K562 (cell line): Measurements from ENCODE around the gene WDCP. TPM values are rescaled to one million over a fixed set of nuclear protein-coding genes. Genes with fewer than 3 reads are reported as not detected.
A peak's percentile ranks its signal among the peaks of the same experiment; 100 is the strongest.

Experiments used
- ATAC-seq: fragments of 200-7000 bp; cut with Tn5 transposase; 3 replicates; pipeline ENCODE4 v1.9.1; 2020; ENCODE audit warnings: moderate library complexity
- BruUV-seq: library from RNA; stranded (reverse); fragments of 400-500 nt; replicated peaks from 2 replicates; lab custom pipeline; 2021; lab: Mats Ljungman, UMichigan
- CTCF ChIA-PET: fragments of 300-600 bp; formaldehyde crosslinking; extraction: SDS; loops from one replicate; lab custom pipeline; 2021; ENCODE audit warnings: low intra/inter-chr PET ratio; lab: Yijun Ruan, JAX
- POLR2A ChIA-PET: fragments of 300-600, 350-650 bp; sonication (Branson Sonifier 250); formaldehyde crosslinking; extraction: SDS; loops from one replicate; lab custom pipeline; 2021; ENCODE audit warnings: antibody characterized with exemption, inconsistent platforms; lab: Yijun Ruan, JAX
- DNase-seq, 4 experiments: peaks; one replicate each; pipeline versions ENCODE4 v3.0.0 to v3.0.0-alpha.2; 2011 to 2018; ENCODE audit warnings: low spot score in 3 of 4, mixed read lengths in 3 of 4; ENCODE audit errors: extremely low read depth in 1 of 4
- FAIRE-seq: peaks from 2 replicates; lab custom pipeline; 2011; peaks lifted over from hg19 to GRCh38; lab: Jason Lieb, UNC
- H2AFZ ChIP-seq: 2 replicates; pipeline ENCODE4 v1.6.0; 2011; ENCODE audit warnings: low read depth, low read length, control low read depth, inconsistent platforms
- H3K27ac ChIP-seq: fragments of 200-600 bp; 3 replicates; pipeline ENCODE4 v1.8.0; 2011; ENCODE audit warnings: low read depth, mild to moderate bottlenecking, control low read depth, inconsistent platforms, low read length, moderate library complexity, mixed read lengths; ENCODE audit errors: extremely low read depth
- H3K27me3 ChIP-seq, 2 experiments: fragments of 300-600 bp in 1 of 2; 2 replicates in 1 of 2; 3 replicates in 1 of 2; pipeline versions ENCODE4 v1.6.0 to v1.8.0; 2011; ENCODE audit warnings: inconsistent platforms in 2 of 2, low read length in 2 of 2, mild to moderate bottlenecking in 1 of 2, mixed read lengths in 1 of 2, moderate library complexity in 1 of 2; ENCODE audit not compliant: control insufficient read depth in 2 of 2, insufficient read depth in 2 of 2
- H3K36me3 ChIP-seq: fragments of 300-600 bp; 3 replicates; pipeline ENCODE4 v1.8.0; 2011; ENCODE audit warnings: mild to moderate bottlenecking, low read length, inconsistent platforms; ENCODE audit not compliant: control insufficient read depth, insufficient read depth
- H3K4me1 ChIP-seq, 2 experiments: fragments of 200-600 bp in 1 of 2; replicated peaks in 1 of 2; 2 replicates in 1 of 2; 3 replicates in 1 of 2; pipeline versions ENCODE4 v1.5.1 to v1.8.0; 2011; ENCODE audit warnings: inconsistent platforms in 2 of 2, low read length in 2 of 2, mild to moderate bottlenecking in 1 of 2, mixed read lengths in 1 of 2, moderate library complexity in 1 of 2; ENCODE audit not compliant: control insufficient read depth in 2 of 2, insufficient read depth in 2 of 2
- H3K4me2 ChIP-seq: 2 replicates; pipeline ENCODE4 v1.6.1; 2011; ENCODE audit warnings: low read length, control low read depth, inconsistent platforms, mixed read lengths; ENCODE audit not compliant: insufficient read depth
- H3K4me3 ChIP-seq: fragments of 200-600 bp; sonication (generic), shearing (Covaris generic); 2 replicates; pipeline ENCODE4 v1.5.1; 2016; ENCODE audit warnings: control low read depth, inconsistent platforms
- H3K79me2 ChIP-seq: fragments of 200-600 bp; 3 replicates; pipeline ENCODE4 v1.8.0; 2011; ENCODE audit warnings: low read length, inconsistent platforms; ENCODE audit not compliant: control insufficient read depth, insufficient read depth
- H3K9ac ChIP-seq, 2 experiments: 2 replicates each; pipeline versions ENCODE4 v1.6.0 to v1.6.1; 2011; ENCODE audit warnings: low read depth in 2 of 2, low read length in 2 of 2, control low read depth in 1 of 2, inconsistent platforms in 1 of 2, mild to moderate bottlenecking in 1 of 2, mixed read lengths in 1 of 2; ENCODE audit not compliant: insufficient read depth in 1 of 2
- H3K9me1 ChIP-seq: one replicate; pipeline ENCODE4 v1.6.0; 2011; ENCODE audit warnings: inconsistent platforms, mild to moderate bottlenecking, low read length, moderate library complexity; ENCODE audit not compliant: control insufficient read depth, insufficient read depth
- H3K9me3 ChIP-seq: replicated peaks from 2 replicates; pipeline ENCODE4 v1.5.1; 2011; ENCODE audit warnings: low read depth, low read length, inconsistent platforms; ENCODE audit not compliant: control insufficient read depth, insufficient read depth
- H4K20me1 ChIP-seq: replicated peaks from 2 replicates; pipeline ENCODE4 v1.6.1; 2011; ENCODE audit warnings: low read length, inconsistent platforms, mixed read lengths; ENCODE audit not compliant: control insufficient read depth, insufficient read depth
- CBFA2T3 ChIP-seq: fragments of 450-650 bp; IDR thresholded peaks from 2 replicates; pipeline ENCODE4 v1.6.1; 2017
- CBX3 ChIP-seq, 2 experiments: IDR thresholded peaks; 1 replicate in 1 of 2; 2 replicates in 1 of 2; pipeline ENCODE4 v1.6.1; 2012; ENCODE audit warnings: inconsistent platforms in 2 of 2, low read length in 2 of 2, borderline replicate concordance in 1 of 2, control low read depth in 1 of 2
- POLR2G ChIP-seq: fragments of 200-400 bp; formaldehyde crosslinking; IDR thresholded peaks from 2 replicates; pipeline ENCODE4 v1.6.1; 2017; ENCODE audit warnings: low read depth, mild to moderate bottlenecking, antibody characterized with exemption, low read length, moderate library complexity
- ZNF224 ChIP-seq: sonication (generic); formaldehyde crosslinking; IDR thresholded peaks from 2 replicates; pipeline ENCODE4 v1.8.0; 2022; ENCODE audit warnings: mild to moderate bottlenecking, missing genetic modification reagents
- WGBS: fragments of 100-300 bp; shearing (Covaris generic); methylation state at CpG from one replicate; pipeline ENCODE4 v1.1.6; 2016; ENCODE audit warnings: low coverage, mixed read lengths; ENCODE audit not compliant: insufficient coverage; ENCODE audit errors: missing lambda C conversion rate; 5-methylcytosine and 5-hydroxymethylcytosine counted together
- in situ Hi-C: fragments of 300-500 bp; cut with MboI; formaldehyde crosslinking; loops from 4 replicates; pipeline ENCODE4 v1.15.0; 2018; ENCODE audit warnings: inconsistent platforms, mixed read lengths
- intact Hi-C: fragments of 100-400 bp; cut with micrococcal nuclease; formaldehyde crosslinking; loops from 2 replicates; pipeline ENCODE4 v1.14.2; 2022
- polyA plus RNA-seq, 8 experiments: library from polyadenylated mRNA; depleted of rRNA in 4 of 8; stranded (reverse) in 5 of 8; unstranded in 3 of 8; fragments of >200 nt; fragmentation: Nextera tagmentation in 2 of 8; fragmentation: Illumina TruSeq in 1 of 8; extraction: Ambion mirVana in 2 of 8; extraction: Trizol in 1 of 8; gene quantifications; 2 replicates each; pipeline versions ENCODE4 v1.2.1 to v1.2.3, GENCODE V29; 2011 to 2014; ENCODE audit warnings: inconsistent platforms in 1 of 8, missing spikeins in 1 of 8
- total RNA-seq, 7 experiments: library from RNA; depleted of rRNA in 6 of 7; stranded (reverse); fragments of >200 nt in 6 of 7; fragmentation: Illumina TruSeq in 2 of 7; extraction: Trizol in 2 of 7; gene quantifications; 2 replicates each; pipeline versions ENCODE4 v1.2.1 to v1.2.3, GENCODE V29; 2011 to 2021; ENCODE audit warnings: low replicate concordance in 1 of 7

Gene WDCP
- total and polyA plus RNA-seq, 9 of the 15 experiments (the other 6 are each of a cell fraction or from before 2014, with no cell fraction given): 10.1 to 41.4 (median 21.8) TPM

GRCh38 chr2:24024996-24025663, 22.1 kb downstream of the WDCP start:
- no peak for DNase-seq
- H3K27ac ChIP-seq: no peak overlapping the region
- 79% methylated on average over 16 of the region's 17 CpGs for WGBS
- no peak for FAIRE-seq
- ChIA-PET POLR2A (interaction anchor here (0.6 to 1.2 kb wide), 4 partner anchors 11 to 136 kb away, joined by 3 to 4 read pairs (median 3); no protein-coding TSS in a partner anchor), CTCF (no interaction called here)
- H3K4me1 ChIP-seq: peaks cover 0 to 21% of the 10 kb centered on the region in 2 experiments; a peak in 3 of 5 replicates
- no peak overlapping the region for H3K4me3 ChIP-seq
- ATAC-seq: no peak
- H3K79me2 ChIP-seq: no peaks in the 10 kb centered on the region
- TF ChIP-seq CBX3 (IDR thresholded peaks at IDR 0.05; ENCODE audit: borderline replicate concordance in 1 of 2, low read length in 2 of 2) (no peak), CBFA2T3 (0 out of 2 replicates have a peak, but pooled peaks have one; percentile 13), POLR2G (peak; percentile 47), ZNF224 (CRISPR knock-in tag) (no peak)
- H2AFZ ChIP-seq: no peak overlapping the region
- in situ Hi-C loops (no loop called here), intact Hi-C loops (loop anchor here (5.0 kb wide), 2 partner anchors 37 to 357 kb away; no protein-coding TSS in a partner anchor)
- peaks cover 3% of the 10 kb centered on the region for H3K9me1 ChIP-seq
- H3K4me2 ChIP-seq: no peak overlapping the region
- BruUV-seq: no TSS peak
- H3K36me3 ChIP-seq: peaks cover 64% of the 10 kb centered on the region
- peak overlapping the region in 1 of 2 experiments; percentile 11; a peak in 2 of 4 replicates for H3K9ac ChIP-seq
- no peaks in the 10 kb centered on the region for H3K27me3 ChIP-seq
- peaks cover 14% of the 10 kb centered on the region; the same call in 1 of the 2 replicates for H4K20me1 ChIP-seq
- H3K9me3 ChIP-seq: no peaks in the 10 kb centered on the region
